Smooth muscle cell (in vitro differentiated cells): Measurements from ENCODE around the gene MAX. TPM values are rescaled to one million over a fixed set of nuclear protein-coding genes. Genes with fewer than 3 reads are reported as not detected.

Experiments used
- DNase-seq: peaks from one replicate; lab custom pipeline; 2025; ENCODE audit not compliant: unreplicated experiment; lab: John Stamatoyannopoulos, UW
- H2AFZ ChIP-seq: fragments of 200-600 bp; sonication (generic); 2 replicates; pipeline ENCODE4 v1.6.0; 2016; ENCODE audit warnings: antibody characterized with exemption, low read depth, mild to moderate bottlenecking
- H3F3A ChIP-seq: fragments of 200-600 bp; sonication (generic); 2 replicates; pipeline ENCODE4 v1.6.0; 2017; ENCODE audit warnings: antibody characterized with exemption, low read depth
- H3K27ac ChIP-seq: fragments of 200-600 bp; sonication (generic); 2 replicates; pipeline ENCODE4 v1.5.1; 2016; ENCODE audit warnings: low read depth, mild to moderate bottlenecking
- H3K27me3 ChIP-seq: fragments of 200-600 bp; sonication (generic); 2 replicates; pipeline ENCODE4 v1.6.1; 2016; ENCODE audit warnings: low read depth, mild to moderate bottlenecking
- H3K36me3 ChIP-seq: fragments of 200-600 bp; sonication (generic); 2 replicates; pipeline ENCODE4 v1.5.1; 2016; ENCODE audit warnings: low read depth
- H3K4me1 ChIP-seq: fragments of 200-600 bp; sonication (generic); 2 replicates; pipeline ENCODE4 v1.5.1; 2016; ENCODE audit warnings: low read depth
- H3K4me2 ChIP-seq: fragments of 200-600 bp; sonication (generic); 2 replicates; pipeline ENCODE4 v1.6.0; 2016; ENCODE audit warnings: mild to moderate bottlenecking
- H3K4me3 ChIP-seq: fragments of 200-600 bp; sonication (generic); 2 replicates; pipeline ENCODE4 v1.5.1; 2016; ENCODE audit warnings: mild to moderate bottlenecking
- H3K79me2 ChIP-seq: fragments of 200-600 bp; sonication (generic); 2 replicates; pipeline ENCODE4 v1.6.0; 2016; ENCODE audit warnings: low read depth, mild to moderate bottlenecking
- H3K9ac ChIP-seq: fragments of 200-600 bp; sonication (generic); 2 replicates; pipeline ENCODE4 v1.6.0; 2016; ENCODE audit warnings: low read depth
- H3K9me3 ChIP-seq: fragments of 200-600 bp; sonication (generic); replicated peaks from 2 replicates; pipeline ENCODE4 v1.5.1; 2016; ENCODE audit warnings: low read depth
- H4K20me1 ChIP-seq: fragments of 200-600 bp; sonication (generic); 2 replicates; pipeline ENCODE4 v1.6.0; 2016; ENCODE audit warnings: low read depth
- CTCF ChIP-seq: fragments of 200-600 bp; sonication (generic); IDR thresholded peaks from 2 replicates; pipeline ENCODE4 v1.5.1; 2017; ENCODE audit warnings: borderline replicate concordance, mild to moderate bottlenecking, antibody characterized with exemption; ENCODE audit not compliant: insufficient read depth, poor library complexity, severe bottlenecking
- WGBS: methylation state at CpG from one replicate; pipeline ENCODE4 v1.1.7; 2016; ENCODE audit warnings: low lambda C conversion rate; 5-methylcytosine and 5-hydroxymethylcytosine counted together
- polyA plus RNA-seq: library from polyadenylated mRNA; unstranded; fragments of >200 nt; fragmentation: Nextera tagmentation; extraction: Ambion mirVana; gene quantifications from 2 replicates; pipeline ENCODE4 v1.2.1, GENCODE V29; 2016
- total RNA-seq: library from RNA; depleted of rRNA; stranded (reverse); fragments of >200 nt; gene quantifications from 2 replicates; pipeline ENCODE4 v1.2.3, GENCODE V29; 2014

The MAX gene
- total and polyA plus RNA-seq, 2 experiments from 2014 or later: 30.1 to 37.5 TPM

- Histone ChIP-seq H3K4me2 (no peak overlapping the region), H3K4me1 (no peaks in the 10 kb centered on the region), H4K20me1 (peaks cover 39% of the 10 kb centered on the region), H3K36me3 (peaks cover 16% of the 10 kb centered on the region), H3K79me2 (no peaks in the 10 kb centered on the region), H3K4me3 (no peak overlapping the region), H3K27me3 (no peaks in the 10 kb centered on the region), H3K9me3 (no peaks in the 10 kb centered on the region), H3F3A (no peaks in the 10 kb centered on the region), H2AFZ (no peak overlapping the region), H3K9ac (no peak overlapping the region), H3K27ac (no peak overlapping the region)
- TF ChIP-seq CTCF: no peak
- 79% methylated on average over 6 of the region's 6 CpGs for WGBS
- DNase-seq: no peak
Observed at GRCh38 chr14:65084554-65085505, 17.5 kb downstream of the MAX start.

- Histone ChIP-seq H3K9ac (no peak overlapping the region), H3K79me2 (no peaks in the 10 kb centered on the region), H3K36me3 (peaks cover 2% of the 10 kb centered on the region), H3K4me3 (no peak overlapping the region), H3K4me2 (no peak overlapping the region), H3F3A (no peaks in the 10 kb centered on the region), H4K20me1 (peaks cover 50% of the 10 kb centered on the region), H3K27ac (no peak overlapping the region), H3K4me1 (no peaks in the 10 kb centered on the region), H3K9me3 (no peaks in the 10 kb centered on the region), H3K27me3 (no peaks in the 10 kb centered on the region), H2AFZ (no peak overlapping the region)
- no peak for TF ChIP-seq CTCF
- no peak for DNase-seq
- 93% methylated on average over 2 of the region's 2 CpGs for WGBS
Observed at GRCh38 chr14:65082930-65083329, 19.4 kb downstream of the MAX start.

GRCh38 chr14:65080960-65081747 is 21.2 kb downstream of the MAX start:
- no peaks in the 10 kb centered on the region for H3K4me1 ChIP-seq
- no peaks in the 10 kb centered on the region for H3K27me3 ChIP-seq
- no peak overlapping the region for H3K9ac ChIP-seq
- no peak overlapping the region for H2AFZ ChIP-seq
- no peak overlapping the region for H3K4me2 ChIP-seq
- H3K79me2 ChIP-seq: no peaks in the 10 kb centered on the region
- no peaks in the 10 kb centered on the region for H3K9me3 ChIP-seq
- no peak for TF ChIP-seq CTCF
- no peaks in the 10 kb centered on the region for H3F3A ChIP-seq
- WGBS: 91% methylated on average over 2 of the region's 2 CpGs
- H3K27ac ChIP-seq: no peak overlapping the region
- H4K20me1 ChIP-seq: peaks cover 54% of the 10 kb centered on the region
- DNase-seq: no peak
- H3K4me3 ChIP-seq: no peak overlapping the region
- no peaks in the 10 kb centered on the region for H3K36me3 ChIP-seq
